ENCODE data around the gene EMC6.

The EMC6 gene

GRCh38 chr17:3712811-3713463 is 44.3 kb downstream of the EMC6 start:
- no peak for DNase-seq

- no peak for DNase-seq
Measured at GRCh38 chr17:3715296-3715695, 46.7 kb downstream of the EMC6 start.

GRCh38 chr17:3718201-3718600 is 49.6 kb downstream of the EMC6 start:
- no peak for DNase-seq

GRCh38 chr17:3719265-3719664 is 50.7 kb downstream of the EMC6 start:
- no peak for DNase-seq
